Rectal smooth muscle tissue (tissue), 1 donor: Measurements from ENCODE around the gene DIP2C.

Source experiments
- H3K27ac ChIP-seq: one replicate; pipeline ENCODE4 v1.7.0; 2013; ENCODE audit warnings: low read depth, low read length, inconsistent platforms
- H3K27me3 ChIP-seq: one replicate; pipeline ENCODE4 v1.7.0; 2013; ENCODE audit warnings: low read length; ENCODE audit not compliant: control insufficient read depth, insufficient read depth
- H3K36me3 ChIP-seq: one replicate; pipeline ENCODE4 v1.7.0; 2013; ENCODE audit warnings: low read length; ENCODE audit not compliant: control insufficient read depth, insufficient read depth
- H3K4me1 ChIP-seq: one replicate; pipeline ENCODE4 v1.7.0; 2013; ENCODE audit warnings: low read length; ENCODE audit not compliant: control insufficient read depth, insufficient read depth
- H3K4me3 ChIP-seq: one replicate; pipeline ENCODE4 v1.7.0; 2013; ENCODE audit warnings: low read length
- H3K9ac ChIP-seq: one replicate; pipeline ENCODE4 v1.7.0; 2013; ENCODE audit warnings: low read length

DIP2C gene

DNA sequence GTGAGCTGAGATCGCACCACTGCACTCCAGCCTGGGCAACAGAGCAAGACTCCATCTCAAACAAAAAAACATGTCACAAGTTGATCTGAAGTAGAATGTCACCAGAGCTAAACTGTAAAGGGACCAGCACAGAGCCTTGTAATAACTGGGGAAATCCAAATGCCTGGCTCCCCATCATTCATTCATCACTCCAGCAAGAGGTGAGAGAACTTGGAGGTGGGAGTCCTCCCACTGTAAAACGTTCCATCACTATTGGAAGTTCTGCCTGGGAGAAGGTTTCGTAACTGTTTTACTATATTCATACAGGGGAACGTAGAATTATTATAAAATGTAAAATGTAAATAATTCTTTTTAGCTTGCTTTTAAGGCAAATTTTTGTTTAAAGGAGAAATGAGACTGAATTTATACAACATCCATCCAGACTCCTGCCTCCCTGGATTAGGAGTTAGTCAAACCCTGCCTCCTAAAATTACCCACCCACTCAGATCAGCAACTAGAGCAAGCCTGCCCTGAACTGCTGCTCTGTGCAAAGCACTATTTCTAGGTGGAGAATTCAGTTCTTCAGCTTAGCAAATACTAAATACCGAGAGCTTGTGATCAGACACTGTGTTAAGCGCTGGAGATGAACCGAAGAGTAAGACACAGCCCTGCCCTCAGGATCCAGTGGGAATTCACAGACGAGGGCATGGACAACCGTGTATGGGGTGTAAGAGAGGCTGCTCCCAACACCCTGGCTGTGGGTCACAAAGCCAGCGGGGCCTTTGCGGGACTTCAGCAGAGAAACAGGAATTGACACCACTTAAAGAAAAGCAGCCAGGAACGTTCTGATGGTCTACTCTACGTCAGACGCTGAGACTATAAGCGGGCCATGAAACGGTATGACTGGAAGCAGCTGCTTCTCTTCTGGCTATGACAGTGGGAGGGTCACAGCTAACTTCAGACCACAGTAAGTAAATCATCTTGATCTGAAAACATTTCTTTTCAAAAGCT is 345.9 kb downstream of the DIP2C start:
- Histone ChIP-seq H3K36me3 (peaks cover 19% of the 10 kb centered on the region), H3K27ac (no peak overlapping the region), H3K4me1 (no peaks in the 10 kb centered on the region), H3K27me3 (no peaks in the 10 kb centered on the region), H3K4me3 (no peak overlapping the region), H3K9ac (no peak overlapping the region)

DNA sequence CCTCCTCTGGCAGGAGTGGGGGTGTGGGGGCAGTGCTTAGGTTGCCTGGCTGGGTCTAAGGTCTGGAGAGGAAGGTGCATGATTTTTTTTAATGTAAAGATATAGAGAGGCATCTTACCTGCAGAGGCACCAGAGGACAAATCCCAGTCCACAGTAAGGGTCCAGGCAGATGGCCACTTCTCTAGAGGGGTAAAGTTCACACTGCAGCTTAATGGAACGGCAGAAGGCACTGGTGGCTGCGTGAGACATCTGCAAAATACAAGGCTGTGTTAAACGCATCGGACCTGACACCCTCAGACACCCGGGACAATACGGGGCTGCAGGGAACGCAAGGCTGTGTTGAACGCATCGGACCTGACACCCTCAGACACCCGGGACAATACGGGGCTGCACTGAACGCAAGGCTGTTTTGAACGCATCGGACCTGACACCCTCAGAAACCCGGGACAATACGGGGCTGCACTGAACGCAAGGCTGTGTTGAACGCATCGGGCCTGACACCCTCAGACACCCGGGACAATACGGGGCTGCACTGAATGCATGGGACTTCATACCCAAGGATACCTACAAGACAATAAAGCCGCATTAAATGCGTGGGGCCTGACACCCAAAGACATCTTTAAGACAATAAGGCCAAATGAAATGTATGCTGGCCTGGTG is 348.3 kb downstream of the DIP2C start:
- Histone ChIP-seq H3K27me3 (no peaks in the 10 kb centered on the region), H3K4me1 (no peaks in the 10 kb centered on the region), H3K9ac (no peak overlapping the region), H3K36me3 (peaks cover 15% of the 10 kb centered on the region), H3K4me3 (no peak overlapping the region), H3K27ac (no peak overlapping the region)

DNA sequence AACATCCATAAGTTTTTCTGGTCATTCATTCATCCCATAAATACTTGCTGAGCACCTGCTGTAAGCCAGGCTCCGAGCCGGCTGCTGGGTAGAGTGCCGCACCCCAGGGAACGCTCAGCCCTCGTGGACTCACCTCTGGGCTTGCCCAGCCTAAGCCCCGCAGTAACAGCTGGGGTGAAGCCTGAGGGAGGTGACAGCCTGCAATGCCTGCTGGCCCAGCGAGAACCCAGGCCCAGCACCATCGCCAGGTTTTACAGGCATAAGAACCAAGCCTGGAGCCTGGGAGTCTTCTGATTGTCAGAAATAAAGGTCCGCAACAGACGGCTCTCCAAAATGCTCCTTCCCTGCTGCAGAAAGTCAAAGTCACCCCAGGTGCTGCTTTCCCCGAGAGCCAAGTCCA is 348.8 kb downstream of the DIP2C start:
- H3K27me3 ChIP-seq, result no peaks in the 10 kb centered on the region
- H3K4me1 ChIP-seq, result no peaks in the 10 kb centered on the region
- H3K9ac ChIP-seq, result no peak overlapping the region
- no peak overlapping the region for H3K4me3 ChIP-seq
- H3K27ac ChIP-seq, result no peak overlapping the region
- peaks cover 15% of the 10 kb centered on the region for H3K36me3 ChIP-seq

DNA sequence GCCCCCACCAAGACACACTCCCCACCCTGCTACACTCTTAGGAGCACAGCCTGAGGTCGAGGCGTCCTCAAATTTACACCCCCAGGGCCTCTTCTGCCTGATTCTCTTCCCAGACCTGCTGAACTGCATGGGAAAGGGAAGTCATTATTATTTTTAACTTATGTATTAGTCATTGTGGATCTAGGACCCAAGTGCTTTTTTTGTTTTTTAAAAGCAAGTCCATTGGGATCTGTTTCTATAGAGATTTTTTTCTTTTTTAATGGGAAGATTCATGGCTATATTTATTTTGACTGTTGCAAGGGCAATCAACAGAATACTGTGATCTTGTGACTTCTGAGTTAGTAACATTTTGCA is 350.5 kb downstream of the DIP2C start:
- Histone ChIP-seq H3K4me1 (no peaks in the 10 kb centered on the region), H3K4me3 (no peak overlapping the region), H3K27ac (no peak overlapping the region), H3K27me3 (no peaks in the 10 kb centered on the region), H3K36me3 (peaks cover 7% of the 10 kb centered on the region), H3K9ac (no peak overlapping the region)

DNA sequence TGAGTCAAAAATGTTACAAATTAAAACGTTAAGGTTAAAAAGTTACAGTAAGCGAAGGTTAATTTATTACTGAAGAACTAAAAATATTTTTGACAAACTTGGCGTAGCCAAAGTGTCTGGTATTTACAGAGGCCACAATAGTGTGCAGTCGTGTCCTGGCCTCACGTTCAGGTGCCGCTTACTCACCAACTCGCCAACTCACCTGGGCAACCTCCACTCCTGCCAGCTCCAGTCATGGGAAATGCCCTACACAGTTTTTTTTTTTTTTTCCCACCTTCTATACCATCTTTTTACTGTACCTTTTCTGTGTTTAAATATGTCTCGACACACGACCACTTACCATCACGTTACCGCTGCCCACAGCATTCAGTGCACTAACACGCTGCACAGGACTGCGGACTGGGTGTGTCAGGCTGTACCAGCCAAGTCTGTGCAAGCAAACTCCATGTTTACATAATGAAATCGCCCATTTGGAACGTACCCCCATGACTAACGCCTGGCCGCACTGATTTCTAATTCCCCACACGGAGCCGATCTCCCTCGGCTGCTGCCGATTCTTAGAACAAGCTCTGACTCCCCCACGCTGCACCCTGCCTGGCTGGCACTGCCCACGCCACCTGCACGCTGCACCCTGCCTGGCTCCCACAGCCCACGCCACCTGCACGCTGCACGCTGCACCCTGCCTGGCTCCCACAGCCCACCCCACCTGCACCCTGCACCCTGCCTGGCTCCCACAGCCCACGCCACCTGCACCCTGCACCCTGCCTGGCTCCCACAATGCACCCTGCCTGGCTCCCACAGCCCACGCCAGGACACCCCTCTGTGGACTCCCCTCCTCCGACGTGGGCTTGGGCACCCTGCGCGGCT is 351.1 kb downstream of the DIP2C start:
- no peak overlapping the region for H3K27ac ChIP-seq
- no peaks in the 10 kb centered on the region for H3K27me3 ChIP-seq
- H3K36me3 ChIP-seq, result peaks cover 7% of the 10 kb centered on the region
- H3K4me3 ChIP-seq, result no peak overlapping the region
- no peaks in the 10 kb centered on the region for H3K4me1 ChIP-seq
- no peak overlapping the region for H3K9ac ChIP-seq

DNA sequence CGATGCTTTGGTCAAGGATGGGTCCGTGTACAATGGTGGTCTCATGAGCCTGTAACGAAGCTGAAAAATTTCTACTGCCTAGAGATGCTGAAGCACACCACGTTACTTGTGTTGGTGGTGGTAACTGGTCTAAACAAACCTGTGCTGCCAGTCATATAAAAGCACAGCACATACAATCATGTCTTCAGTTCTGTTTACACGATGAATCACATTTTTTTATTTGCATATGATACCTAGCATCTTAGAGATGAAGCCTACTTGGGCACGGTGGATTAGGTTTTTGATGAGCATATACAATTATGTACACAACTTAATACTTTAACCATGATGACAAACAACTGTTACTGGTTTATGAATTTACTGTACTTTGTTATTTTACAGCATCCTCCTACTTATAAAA is 353.2 kb downstream of the DIP2C start:
- H3K36me3 ChIP-seq, result peaks cover 7% of the 10 kb centered on the region
- no peak overlapping the region for H3K4me3 ChIP-seq
- H3K4me1 ChIP-seq, result no peaks in the 10 kb centered on the region
- no peak overlapping the region for H3K27ac ChIP-seq
- H3K9ac ChIP-seq, result no peak overlapping the region
- no peaks in the 10 kb centered on the region for H3K27me3 ChIP-seq

DNA sequence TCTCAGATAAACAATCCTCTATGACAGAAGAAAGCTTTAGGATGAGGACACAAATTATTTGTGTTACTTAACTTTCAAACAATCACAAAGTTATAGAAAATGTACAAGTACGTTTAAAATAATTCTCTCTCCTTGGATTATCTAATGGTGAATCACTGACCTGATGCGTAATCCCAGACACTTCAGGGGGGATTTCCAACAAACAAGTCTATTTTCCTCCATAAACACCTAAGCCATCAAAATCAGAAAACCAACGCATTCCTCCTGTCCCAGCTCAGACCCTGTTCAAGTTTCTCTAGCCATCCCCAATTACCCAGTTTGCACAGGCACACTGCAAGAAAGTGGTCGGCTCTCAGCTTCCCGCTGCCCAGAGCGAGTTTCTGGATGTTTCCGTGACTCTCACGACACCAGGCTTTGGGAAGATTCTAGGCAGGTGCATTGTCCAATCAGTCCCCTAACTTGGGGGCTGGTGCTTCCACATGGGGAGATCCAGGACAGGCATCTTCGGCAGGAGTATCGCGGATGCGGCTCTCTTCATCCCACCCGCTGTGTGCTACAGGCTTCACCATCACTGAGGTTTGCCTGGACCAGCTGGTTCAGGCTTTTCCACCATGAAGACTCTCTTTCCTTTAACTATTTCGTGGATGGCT is 354.2 kb downstream of the DIP2C start:
- no peaks in the 10 kb centered on the region for H3K4me1 ChIP-seq
- H3K36me3 ChIP-seq, result peaks cover 5% of the 10 kb centered on the region
- H3K27me3 ChIP-seq, result no peaks in the 10 kb centered on the region

DNA sequence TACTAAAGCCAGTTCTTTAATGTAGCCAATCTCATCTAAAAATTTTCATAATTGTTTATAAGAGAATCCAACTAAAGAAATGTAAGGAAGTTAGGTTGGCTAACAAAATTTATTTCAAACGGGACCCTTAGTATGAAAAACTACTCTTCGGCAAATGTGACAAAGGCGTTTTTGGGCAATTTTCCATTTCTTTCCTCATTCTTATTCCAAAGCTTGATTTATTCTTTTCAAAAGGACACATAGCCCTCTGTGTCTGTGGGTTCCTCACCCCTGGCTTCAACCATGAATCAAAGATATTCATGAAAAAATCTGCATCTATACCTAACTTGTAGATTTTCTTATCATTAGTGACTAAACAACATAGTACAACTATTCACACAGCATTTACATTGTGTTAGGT is 358.3 kb downstream of the DIP2C start:
- no peak overlapping the region for H3K27ac ChIP-seq
- H3K4me3 ChIP-seq, result no peak overlapping the region

More for the DNA sequence above, 354.2 kb downstream of the DIP2C start:
- Histone ChIP-seq H3K27ac (no peak overlapping the region), H3K4me3 (no peak overlapping the region), H3K9ac (no peak overlapping the region)

DNA sequence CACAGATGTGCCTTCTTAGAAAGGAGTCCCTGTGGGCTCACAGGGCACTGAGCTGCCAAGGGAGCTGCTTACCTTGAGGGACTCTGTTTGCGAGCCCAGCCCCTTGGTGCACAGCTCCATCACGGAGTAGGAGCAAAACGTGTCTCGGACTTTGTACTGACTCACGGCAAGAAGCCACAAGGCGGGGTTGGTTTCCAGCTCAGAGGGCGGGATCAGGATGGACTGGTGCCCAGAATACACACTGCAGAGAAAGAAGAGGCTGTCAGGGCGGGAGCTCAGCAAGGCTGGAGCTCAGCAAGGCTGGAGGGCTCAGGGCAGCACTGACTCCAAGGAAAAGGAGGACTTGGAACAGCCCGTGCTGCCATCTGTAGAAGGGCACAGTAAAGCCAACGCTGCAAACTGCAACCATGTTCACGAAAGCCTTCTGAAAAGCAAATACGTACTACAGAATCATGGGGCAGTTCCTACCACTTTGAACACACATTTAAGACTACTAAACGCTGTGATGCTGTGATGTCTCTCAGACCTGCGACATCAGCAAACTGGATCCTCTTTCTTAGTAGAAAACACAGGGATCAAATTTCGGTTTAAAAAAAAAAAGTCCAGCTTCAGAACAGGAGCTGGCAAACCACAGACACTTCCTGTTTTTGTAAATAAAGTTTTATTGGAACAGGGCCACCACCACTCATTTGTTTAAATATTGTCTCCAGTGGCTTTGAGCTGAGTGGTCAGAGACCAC is 359.9 kb downstream of the DIP2C start:
- H3K27ac ChIP-seq, result peak overlapping the region; percentile 73
- H3K4me1 ChIP-seq, result peaks cover 8% of the 10 kb centered on the region
- no peaks in the 10 kb centered on the region for H3K27me3 ChIP-seq
- H3K4me3 ChIP-seq, result peak overlapping the region; percentile 32
- peaks cover 4% of the 10 kb centered on the region for H3K36me3 ChIP-seq
- H3K9ac ChIP-seq, result no peak overlapping the region

More for the DNA sequence above, 358.3 kb downstream of the DIP2C start:
- Histone ChIP-seq H3K27me3 (no peaks in the 10 kb centered on the region), H3K9ac (no peak overlapping the region), H3K36me3 (peaks cover 4% of the 10 kb centered on the region), H3K4me1 (peaks cover 8% of the 10 kb centered on the region)

DNA sequence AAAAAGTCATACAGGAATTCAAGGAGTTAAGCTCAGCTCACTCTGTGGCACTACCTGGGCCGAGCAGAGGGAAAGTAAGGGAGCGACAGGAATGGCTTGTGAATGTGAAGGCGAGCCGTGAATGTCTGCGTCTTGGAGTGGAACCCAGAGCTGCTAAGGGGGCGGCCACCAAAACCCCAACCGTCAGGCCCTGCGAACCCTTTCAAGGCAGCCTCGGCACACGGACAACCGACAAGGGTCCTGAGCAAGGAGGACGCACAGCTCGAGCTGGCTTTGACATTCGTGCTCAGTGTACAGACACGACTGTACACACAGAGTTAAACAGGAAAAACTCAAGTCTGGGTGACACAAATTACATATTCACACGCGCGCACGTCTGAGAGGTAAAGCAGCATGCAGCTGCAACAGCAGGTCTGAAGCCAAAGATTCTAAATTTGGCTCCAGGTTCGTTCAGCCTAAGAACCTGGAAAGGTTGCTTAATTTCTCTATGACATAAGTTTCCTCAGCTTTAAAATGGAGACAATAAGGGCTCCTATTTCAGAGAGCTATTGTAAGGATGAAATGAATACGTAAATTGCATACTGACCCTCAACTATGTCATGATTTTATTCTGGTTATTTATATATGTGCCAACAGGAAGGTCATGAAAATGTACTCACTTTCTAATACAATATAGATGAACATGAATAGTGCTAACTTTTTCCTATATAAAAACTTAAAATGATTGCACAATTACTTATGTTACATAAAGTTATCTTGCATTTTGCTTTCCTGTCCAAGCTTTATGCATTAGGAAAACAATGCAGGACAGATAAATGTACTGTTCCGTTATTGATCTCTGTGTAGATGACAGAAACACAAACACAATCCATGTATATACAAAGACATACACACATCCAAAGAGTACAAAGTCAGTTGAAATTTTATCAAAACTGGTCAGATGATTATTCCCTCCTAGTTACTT is 361.3 kb downstream of the DIP2C start:
- Histone ChIP-seq H3K4me1 (peaks cover 14% of the 10 kb centered on the region), H3K9ac (no peak overlapping the region), H3K36me3 (peaks cover 4% of the 10 kb centered on the region), H3K27me3 (no peaks in the 10 kb centered on the region), H3K4me3 (no peak overlapping the region), H3K27ac (no peak overlapping the region)
